Measurements from ENCODE around the gene GRIFIN.

The GRIFIN gene

DNA sequence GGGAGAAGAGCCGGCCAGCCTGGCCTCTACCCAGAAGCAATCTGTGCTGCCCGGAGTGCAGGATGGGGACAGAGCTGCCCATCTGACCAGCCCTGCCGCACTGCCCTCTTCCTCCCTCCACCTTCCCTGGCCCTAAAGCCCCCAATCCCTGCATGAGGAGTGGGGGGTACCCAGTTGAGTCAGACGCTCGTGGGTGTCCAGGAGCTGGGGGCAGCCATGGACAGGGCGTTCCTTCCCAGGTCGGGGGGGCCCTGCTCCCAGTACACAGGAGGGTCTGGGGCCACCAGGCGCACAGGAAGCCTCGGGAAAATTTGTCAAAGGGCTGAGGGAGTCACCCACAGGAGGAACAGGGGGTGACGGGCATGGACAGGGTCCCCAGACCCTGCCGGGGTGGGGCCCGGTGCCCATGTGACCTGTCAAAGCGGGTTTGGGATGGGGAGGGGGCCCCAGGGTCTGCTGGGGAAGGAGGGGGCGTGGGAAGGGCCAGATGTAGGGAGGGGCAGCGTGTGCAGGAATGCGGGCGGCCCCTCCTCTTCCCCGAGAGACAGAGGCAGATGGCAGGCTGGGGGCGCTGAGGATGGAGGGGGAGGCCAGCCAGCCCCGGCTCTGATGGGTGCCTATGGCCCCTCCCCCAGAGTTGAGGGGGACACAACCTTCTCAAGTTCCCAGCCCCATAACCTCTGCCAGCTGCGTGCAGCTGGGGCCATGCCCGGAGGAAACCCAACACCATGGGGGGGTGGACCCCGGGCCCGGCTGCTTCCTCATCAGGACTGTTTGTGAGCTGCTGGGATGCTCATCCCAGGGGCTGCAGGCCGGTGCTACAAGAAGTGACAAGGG lies 21.5 kb upstream of the GRIFIN start:
- DNase-seq: no peak

DNA sequence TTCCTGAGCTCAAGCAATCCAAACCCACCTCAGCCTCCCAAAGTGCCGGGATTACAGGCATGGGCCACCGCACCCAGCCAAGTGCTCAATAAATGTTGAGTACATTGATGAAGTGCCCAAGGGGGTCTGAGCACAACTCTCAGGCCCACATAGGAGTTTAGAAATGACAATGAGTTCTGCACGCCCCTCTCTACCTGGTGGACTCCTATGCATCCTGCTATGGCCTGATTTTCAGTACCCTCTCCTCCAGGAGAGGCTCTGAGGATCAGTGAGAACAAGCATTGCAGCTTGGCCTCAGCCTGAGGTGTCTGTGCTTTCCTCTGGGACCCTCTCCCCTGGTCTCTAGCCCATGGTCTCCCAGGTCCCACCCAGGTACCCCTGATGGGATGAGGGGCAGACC lies 20.9 kb upstream of the GRIFIN start:
- no peak for DNase-seq

DNA sequence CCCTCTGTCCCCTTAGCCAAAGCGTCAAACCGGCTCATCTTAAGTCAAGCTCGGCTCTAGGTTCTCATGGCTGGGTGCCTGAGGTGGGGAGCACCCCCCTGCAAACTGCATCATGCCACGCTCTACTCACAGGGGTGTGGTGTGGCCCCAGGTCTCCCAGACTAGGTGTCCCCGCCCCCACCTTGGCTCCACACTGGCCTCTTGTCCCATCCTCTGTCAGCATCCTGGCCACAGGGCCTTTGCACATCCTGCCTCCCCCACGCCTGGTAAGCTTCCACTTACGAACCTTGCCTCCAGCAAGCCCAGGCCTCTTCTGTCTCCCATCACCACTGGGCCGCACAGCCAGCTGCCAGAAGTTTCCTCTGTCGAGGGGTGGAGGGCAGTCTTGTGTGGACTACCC lies 20.2 kb upstream of the GRIFIN start:
- DNase-seq: no peak

DNA sequence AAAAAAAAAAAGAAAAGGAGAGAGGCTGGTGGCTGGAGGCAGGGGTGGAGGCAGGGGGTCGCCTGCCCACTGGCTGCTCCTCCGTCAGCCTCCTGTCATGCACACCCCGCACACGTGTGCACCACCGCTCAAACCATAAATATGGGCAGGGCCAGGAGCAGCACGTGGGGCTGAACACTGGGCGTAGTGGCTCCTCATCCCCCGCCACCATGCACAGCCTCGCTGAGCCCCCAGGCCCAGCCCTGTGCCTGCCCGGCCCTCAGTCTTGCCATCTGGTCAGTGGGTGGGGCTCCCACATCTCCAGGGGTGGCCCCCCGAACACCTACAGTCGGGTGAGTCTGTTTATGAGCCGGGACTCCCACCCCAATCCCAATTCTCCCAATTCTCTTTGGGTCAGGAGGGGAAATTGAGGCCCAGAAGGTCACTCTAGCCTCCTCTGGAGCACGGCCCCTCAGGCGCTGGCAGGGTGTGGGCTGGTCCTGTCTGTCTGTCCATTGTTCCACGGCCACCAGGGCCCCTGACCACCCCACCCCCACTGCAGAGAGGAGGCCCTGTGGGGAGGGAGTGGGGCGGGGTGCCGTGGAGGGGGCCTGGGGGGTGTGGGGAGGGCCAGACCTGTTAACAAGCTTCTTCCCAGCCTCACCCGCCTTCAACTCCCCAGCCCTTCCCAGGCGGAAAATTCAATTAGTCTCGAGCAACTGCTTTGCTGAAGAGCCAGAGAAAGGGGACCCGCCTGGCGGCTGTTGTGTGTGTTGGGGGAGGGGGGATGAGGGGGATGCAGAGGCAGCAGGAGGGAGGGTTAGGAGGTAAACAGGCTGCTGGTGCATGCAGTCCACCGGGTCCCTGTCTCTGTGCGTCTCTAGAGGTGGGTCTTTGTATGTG lies 19.5 kb upstream of the GRIFIN start:
- DNase-seq: no peak

DNA sequence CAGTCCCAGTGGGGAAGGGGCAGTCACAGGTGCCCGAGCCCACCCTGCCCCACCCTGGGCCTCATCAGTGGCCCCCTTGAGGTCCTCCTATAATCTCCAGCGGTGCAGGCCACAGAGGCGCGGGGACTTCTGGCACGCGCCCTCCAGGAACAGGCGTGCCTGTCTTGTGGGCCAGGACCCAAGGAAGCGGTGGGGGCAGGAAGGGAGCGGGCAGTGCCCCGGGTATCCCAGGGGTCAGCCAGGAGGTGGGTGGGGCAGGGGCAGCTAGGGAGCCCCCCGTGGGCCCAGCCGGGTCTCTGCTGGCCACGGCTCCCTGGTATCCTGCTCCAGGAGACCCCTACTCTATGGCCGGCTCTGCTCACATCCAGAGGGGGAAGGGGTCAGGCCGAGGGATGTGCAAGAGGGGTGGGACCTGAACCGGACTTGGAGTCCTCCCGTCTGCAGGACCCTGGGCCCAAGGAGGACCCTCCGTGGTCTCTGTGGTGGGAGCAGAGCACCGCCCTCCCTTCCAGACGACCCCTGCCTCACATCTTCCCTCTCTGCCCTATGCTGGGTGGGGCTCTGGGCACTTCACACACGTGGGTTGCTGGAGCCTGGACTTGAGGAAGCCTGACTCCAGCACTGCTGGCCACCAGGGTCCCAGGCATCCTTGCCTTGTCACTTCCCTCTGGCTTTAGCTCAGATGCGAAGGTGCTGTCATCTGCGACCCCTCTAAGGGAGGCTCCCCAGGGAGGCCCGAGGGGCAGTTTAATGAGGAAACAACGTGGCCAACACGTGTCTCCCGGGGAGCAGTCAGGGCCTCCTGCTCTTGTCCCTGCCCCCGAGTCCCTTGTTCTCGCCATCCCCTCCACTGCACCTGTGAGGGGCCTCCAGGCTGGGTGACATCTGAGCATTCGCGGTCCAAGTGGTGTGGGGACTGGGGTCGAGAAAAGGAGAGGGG lies 18.3 kb upstream of the GRIFIN start:
- DNase-seq: no peak

DNA sequence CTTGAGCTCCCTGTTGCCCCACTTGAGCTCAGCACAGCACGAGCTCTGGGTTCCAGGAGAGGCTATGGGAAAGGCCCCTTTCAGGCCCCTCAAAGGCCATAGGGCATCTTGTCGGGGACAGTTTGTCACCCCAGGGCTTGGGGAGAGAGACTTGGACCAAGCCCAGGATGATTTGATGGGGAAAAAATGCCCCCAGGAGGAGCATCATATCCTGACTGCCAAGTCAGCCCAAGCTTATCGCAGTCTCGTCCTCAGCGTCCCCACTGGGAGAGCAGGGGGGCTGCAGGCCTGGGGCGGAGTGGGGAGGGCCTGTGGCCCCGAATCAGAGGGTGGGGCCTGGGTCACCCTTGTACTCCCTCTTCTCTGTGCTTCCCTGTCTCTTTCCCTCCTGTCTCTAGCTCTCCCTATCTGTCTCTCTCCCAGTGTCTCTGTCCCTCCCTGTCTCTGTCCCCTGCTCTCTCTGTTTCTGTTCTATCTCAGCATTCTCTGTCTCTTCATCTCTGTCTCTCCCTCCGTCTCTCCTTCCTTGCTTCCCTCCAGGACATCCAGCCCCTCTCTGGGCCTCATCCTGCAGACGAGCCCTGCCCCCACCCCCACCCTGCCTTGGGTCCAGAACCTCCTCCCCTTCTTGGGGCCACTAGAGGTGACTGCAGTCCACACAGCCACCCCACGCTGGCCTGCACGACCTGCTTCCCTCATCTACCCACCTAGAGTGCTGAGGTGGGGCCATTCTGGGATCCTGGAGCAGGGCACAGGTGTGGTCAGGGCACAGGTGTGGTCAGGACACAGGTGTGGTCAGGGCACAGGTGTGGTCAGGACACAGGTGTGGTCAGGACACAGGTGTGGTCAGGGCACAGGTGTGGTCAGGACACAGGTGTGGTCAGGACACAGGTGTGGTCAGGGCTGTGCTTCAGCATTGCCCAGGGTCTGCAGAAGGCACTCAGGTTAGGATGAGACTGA lies 17.3 kb upstream of the GRIFIN start:
- DNase-seq: peak; percentile 33

DNA sequence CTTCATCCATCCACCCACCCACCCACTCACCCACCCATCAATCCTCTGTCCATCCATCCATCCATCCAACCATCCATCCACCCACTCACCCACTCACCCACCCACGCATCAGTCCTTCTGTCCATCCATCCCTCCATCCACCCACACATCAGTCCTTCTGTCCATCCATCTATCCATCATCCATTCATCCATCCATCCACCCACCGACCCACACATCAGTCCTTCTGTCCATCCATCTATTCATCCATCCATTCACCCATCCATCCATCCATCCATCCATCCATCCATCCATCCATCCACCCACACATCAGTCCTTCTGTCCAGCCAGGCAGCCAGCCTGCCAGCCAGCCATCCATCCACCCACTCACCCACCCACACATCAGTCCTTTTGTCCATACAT lies 15.8 kb upstream of the GRIFIN start:
- DNase-seq: no peak

DNA sequence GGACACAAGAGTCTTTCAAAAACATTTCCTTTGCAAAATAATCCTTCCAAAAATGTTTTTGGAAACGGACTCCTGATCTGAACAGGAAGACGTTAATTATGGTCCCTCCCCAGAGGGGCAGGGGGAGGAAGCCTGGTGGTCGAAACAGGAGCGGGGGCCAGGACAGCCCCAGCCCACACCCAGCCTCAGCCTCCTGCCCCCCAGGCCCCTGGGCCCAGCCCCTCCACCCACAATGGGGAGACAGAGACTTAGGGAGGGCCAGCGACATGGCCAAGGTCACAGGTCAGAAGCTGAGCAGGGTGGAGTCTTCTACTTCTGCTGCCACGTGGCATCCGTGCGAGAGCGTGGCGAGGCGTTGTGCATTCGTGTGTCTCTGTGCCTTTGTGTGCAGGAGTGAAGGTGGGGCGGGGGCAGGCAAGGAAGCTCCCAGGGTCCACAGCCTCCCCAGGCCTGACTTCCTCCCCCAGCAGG lies 14.0 kb upstream of the GRIFIN start:
- no peak for DNase-seq

DNA sequence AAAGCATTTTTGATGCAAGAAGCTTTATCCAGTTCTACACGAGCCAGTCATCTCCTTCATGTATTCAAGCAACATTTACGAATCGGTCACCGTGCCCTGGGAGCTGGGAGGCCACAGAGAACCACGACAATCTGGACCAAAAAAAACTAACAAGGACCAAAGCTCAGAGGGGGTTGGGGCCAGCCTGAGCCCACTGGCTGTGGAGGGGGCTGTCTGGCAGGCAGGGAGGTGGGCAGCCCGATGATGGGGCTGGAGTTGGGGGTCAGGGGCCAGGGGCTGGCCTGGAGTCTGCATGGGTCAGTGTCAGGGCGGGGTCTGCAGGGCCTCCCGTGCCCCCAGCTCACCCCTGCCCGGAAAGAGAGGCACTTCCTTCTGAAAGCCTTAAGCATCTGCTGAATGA lies 12.5 kb upstream of the GRIFIN start:
- DNase-seq: no peak

DNA sequence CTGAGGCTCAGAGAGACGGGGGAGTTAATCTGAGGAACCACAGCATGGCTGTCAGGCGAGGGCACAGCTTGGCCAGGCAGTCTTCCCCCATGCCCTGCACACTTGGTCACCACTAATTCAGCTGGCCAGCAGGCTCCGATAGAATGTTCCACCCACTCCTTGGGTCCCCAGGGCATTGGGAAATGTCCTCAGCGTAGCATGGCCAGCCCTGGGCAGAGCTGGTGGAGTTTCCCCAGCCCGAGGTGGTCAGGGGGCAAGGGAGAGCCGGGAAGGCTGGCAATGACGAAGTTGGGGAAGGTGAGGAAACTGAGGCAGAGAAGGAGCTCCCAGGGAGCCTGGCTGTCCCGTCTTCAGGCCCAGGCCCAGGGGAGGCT lies 12.1 kb upstream of the GRIFIN start:
- DNase-seq: no peak

DNA sequence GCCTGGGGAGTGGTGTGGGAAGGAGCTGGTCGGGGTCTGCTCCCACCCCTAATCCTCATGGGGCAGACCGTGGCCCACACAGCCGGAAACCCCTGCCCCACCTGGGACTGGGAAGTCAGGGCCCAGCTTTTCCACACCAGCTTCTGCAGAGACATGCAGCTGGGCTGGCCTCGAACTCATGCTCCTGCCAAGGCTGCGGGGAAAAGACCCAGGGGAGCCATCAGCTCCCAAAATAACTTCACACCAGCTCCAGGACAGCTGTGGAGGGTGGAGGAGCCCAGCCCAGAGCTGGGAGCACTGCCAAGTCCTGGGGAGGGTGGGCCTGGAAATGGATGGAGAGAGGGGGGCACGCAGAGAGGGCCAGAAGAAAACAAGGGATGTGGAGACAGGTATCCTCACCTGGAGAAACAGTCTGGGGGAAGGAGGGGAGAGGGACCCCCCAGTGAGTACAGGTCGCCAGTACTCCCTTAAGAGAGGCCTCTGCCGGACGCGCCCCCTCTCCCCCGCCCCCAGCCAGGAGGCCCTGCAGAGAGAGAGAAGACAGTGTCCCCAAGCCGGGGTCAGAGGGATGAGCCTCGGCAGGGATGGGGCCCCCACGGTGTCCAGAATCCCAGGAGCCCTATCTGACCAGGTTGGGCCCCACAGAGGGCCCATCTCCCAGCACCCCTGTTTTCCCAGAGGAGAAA lies 11.5 kb upstream of the GRIFIN start:
- DNase-seq: peak; percentile 61

DNA sequence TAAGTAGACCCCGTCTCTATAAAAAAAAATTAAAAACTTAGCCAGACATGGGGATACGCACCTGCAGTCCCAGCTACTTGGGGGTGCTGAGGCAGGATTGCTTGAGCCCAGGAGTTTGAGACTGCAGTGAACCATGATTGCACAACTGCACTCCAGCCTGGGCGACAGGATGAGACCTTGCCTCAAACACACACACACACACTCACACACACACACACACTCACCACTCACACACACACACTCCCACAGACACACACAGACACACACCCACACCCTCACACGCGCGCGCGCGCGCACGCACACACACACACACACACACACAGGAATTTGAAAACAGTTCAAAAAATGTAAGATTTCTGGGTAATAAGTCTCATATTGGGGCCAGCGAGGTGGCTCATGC lies 8.7 kb upstream of the GRIFIN start:
- DNase-seq: no peak

DNA sequence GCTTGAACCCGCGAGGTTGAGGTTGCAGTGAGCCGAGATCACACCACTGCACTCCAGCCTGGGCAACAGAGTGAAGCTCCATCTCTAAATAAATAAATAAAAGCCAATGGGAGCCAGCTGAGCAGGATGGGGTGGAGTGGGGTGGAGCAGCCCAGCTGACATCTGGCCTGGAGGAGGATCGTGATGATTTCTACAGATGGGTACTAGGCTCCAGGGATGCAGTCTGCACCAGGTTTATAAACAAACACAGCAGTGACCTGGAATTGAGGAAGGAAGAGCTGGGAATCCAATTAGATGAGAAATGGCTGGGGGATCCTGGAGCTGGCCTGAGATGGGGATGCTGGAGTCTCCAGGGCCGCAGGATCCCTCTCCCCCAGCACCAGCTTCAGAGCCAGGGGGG lies 7.3 kb upstream of the GRIFIN start:
- DNase-seq: no peak

DNA sequence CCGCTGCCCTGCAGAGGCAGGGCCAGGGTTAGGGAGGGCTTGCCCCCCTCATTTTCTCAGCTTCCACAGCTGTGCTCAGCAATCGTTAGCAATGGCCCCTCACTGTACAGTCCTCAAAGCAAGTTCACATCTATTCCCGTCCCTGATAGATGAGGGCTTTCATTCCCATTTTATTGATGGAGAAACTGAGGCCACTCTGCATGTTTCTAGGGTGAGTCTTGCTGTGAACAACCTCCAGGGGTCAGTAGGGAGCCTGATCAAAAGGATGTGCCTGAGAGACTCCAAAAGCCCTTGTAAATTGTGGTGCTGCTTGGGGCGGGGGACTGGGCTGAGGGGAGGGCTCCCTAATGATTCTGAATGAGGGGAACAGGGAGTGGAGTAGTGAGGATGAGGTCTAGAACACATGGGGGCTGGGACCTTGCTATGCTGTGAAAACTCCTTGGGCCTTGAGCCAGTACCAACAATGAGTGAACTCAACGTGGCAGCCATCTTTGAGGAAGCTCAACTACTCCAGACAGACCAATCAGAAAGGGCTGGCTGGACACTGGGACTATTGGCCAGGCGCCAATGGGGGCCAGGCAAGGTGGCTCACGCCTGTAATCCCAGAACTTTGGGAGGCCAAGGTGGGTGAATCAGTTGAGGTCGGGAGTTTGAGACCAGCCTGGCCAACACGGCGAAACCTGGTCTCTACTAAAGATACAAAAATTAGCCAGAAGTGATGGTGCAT lies 6.7 kb upstream of the GRIFIN start:
- no peak for DNase-seq

DNA sequence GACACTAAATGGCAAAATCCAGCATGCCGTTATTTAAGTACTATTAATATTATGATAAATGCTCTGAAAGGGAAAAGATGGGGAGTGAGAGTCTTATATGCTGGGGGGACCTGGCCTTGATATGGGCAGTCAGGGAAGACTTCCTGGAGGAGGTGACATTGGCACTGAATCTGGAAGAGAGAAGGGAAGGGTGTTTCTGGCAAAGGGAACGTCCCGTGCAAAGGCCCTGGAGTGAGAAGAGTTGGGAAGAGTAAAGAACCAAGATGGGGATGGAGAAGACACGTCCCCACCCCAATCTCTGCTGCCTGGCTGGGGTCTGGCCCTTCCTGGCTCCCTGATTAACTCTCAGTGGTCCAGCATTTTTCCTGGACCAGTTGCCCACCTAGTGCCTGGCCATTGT lies 5.0 kb upstream of the GRIFIN start:
- DNase-seq: no peak

DNA sequence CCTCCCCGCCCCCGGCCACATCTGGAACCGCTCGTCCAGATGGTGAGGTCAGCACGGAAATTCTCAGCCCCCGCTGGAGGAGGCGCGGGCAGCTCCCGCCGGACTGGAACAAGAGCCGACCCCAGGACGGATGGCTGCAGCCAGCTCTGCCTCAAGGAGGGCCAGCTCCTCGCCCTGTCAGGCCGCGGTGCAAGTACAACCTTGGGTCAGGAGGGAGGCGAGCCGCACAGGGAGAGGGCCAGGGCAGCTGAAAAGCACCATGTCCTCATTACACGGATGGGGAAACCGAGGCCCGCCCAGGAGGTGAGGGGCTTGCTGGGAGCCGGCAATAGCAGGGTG lies 3.8 kb upstream of the GRIFIN start:
- DNase-seq: no peak

DNA sequence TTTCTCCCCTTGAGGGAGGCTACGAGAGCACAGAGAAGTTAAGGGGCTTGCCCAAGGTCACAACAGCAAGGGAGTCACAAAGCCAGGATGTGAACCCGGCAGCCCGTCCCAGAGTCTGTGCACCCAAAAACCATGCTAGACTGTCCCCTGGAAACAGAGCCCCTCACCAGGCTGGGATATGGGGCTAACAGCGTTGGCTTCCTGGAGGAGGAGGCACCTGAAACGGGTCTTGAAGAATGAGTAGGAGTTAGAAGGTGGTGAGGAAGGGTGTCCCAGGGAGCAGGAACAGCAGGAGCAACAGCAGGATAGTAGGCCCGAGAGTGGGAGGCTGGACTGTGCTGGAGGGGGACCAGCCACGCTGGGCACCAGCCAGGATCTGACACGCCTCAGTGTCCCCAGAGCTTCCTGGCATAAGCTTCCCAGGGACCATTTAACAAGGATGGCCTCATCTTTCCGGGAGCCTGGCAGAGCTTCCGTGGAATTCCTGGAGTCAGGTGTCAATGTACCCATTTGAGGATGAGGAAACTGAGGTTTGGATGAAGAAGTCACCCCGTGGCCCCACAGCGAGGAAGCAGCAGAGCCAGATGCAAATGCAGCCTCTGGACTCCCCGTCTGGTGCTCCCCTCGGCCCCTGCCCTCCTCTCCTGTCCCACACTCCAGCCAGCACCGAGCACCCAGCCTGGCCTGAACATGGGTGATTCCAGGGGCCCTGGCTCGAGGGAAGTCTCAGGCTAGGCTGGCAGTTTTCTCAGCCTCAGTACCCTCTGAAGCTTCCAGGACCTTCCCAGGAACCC lies 3.3 kb upstream of the GRIFIN start:
- DNase-seq: no peak

DNA sequence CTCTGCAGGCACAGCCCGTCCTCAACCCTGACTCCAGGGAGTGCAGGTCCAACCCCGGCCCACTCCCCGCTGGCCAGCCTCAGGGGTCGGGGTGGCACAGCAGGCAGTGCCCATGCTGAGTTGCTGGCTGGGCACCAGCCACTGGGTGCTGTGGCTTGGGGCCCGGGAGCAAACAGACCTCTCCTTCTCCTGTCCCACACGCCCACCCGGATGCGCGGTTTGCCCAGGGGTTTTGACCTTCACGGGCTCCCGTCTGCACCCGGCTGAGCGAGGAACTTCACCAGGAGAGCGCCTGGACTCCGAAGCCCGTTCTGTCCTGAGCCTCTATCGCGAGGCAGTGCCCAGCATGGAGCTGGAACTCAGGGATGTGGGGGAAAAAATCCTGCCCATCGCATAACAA lies 2.6 kb upstream of the GRIFIN start:
- no peak for DNase-seq

DNA sequence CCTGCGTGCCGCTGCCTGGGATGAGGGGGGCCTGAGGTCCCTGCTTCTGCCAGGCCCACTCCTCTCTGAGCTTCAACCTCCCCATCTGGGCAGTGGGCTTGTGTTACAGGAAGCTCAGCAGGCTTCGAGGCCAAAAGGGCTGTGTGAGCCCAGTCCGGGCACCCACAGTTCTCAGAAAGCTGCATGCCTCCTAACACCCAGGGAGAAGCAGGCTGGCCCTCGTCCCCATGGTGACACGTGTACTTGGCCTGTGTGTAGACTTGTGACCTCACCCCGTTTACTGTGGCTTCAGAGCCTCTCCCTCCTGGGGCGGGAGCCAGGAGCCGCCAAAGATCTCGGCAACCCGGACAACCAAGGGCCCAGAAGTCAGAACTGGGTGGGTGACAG lies 2.2 kb upstream of the GRIFIN start:
- peak; percentile 32 for DNase-seq
